ENCODE data around the gene LSM10.
A peak's percentile ranks its signal among the peaks of the same experiment; 100 is the strongest.

Gene LSM10

DNA sequence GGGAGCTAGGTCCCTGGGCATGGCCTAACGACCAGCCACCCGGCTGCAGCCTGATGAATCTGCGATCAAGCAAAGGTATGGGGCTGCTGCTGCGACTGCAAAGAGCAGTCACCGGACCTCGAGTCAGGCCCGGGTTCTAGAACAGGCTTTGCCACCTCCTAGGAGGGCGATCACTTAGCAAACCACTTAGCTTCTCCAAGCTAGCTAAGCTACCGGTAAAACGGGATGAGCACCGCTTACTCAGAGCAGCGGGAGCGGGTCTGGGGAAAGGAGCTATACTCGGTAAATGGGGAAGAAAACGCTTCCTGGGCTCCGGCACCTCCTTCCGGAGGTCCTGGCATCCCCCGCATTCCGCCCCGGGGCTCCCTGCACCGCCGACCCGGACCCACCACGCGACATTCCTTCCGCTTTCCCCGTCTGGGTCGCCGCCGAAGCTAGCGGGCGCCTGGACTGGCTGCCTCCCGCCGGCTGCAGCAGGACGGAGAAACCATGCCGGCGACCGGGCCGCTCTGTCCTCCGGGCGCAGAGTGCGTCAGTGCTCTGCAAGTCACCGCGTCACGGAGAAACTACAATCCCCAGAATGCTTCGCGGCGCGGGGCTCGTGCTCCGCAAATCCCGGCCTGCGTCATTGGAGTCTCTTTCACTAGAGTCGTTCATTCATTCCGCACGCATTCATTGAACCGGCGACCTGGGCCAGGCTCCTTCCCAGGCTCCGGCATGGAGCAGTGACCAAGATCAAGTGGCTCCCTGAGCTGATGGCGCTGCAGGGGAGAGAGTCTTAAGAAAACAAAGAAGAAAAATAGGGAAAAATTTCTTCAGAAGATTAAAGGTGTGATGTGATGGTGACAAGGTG lies at the start of gene LSM10:
Gene LSM10, minus strand, starts transcription at position 531 of the 853 bp plus-strand sequence. CDS start 3,779 bp downstream, outside the sequence.
- DNase-seq: peak; percentile 45 to 83

DNA sequence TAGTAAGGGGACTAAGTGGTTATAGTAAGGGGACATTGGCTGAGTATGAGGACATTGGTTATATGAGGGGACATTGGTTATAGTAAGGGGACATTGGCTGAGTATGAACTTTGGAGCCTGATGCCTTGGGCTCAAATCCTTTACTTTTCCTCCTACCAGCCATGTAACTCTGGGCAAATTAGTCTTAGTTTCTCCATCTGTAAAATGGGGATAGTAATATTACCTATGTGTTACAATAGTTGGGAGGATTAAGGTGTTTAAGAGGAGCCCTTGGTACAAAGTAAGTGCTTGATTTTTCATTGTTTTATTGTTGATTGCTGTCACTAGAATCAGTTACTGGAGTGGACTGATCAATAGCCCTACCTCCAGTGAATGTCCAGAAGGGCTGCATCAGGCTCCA lies 49.7 kb upstream of the LSM10 start:
- DNase-seq: no peak

DNA sequence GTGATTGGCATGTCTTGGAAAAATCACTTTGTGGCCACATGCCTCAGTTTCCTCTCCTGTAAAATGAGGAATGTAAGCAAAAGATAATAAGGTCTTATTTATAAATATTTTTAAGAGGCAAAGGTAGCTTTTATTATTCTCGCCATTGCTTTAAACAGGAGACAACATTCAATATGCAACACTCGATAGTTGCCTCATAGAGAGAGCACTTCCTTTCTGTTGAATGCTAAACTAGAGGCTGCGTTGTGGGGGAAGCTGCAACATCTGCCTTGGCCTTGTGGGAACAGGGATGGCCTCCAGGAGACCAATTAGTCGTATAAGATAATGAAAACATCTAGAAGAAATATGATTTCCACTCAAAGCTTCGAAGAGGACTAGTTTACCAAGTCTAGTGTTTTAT lies 49.0 kb upstream of the LSM10 start:
- DNase-seq: no peak

DNA sequence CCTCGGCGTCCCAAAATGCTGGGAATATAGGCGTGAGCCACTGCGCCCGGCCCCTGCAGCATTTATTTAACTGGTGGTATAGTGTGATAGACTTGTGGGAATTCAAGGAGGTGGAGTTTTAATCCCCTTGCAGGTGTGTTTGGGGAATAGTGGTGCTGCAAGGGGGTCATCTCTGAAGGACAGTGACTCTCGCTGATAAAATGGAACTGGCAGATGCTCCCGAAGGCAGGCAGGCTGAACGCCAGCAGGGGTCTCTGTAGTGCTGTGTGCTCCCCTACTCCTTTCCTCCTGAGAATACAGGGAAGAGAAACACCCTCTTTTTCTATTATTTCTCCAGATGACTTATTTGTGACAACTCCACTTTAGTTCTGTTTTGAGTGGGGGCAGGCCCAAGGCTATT lies 48.6 kb upstream of the LSM10 start:
- no peak for DNase-seq

DNA sequence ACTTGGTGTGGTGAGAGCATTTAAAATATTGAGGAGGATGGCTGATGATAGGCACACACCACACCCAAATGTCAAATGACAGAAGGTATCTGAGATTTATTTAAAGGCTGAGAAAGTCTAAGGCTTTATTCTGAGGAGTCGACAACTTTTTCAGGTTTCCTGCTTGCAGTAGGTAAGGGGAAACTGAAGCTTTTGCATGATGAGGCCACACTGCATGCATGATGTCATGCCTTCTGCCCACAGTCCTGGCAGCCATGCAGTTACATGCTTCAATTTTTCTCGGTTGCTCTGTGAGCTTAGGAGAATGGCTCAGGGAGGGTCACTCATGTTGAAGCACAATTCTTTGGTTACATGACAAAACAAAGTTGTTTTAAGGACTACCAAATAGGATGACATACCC lies 45.6 kb upstream of the LSM10 start:
- DNase-seq: no peak

DNA sequence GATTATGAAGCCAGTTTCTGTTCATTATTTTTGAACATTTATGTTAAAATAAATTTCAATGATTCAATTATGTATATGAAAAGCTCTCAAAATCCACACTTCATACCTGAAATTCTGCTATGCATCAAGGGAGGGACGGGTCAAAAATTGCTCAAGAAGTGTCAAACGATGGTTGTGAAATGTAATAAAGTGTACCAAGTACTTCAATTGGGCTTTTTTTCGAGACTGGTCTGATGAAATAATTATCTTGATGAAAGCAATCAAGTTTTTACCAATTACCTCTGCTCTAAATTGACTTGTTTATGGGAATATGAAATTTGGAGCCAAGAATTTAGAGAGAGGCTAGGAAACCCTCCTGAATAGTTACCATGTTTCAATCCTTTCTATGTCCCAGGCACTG lies 44.6 kb upstream of the LSM10 start:
- DNase-seq: no peak

- no peak for DNase-seq
These were observed 42.9 kb upstream of the LSM10 start for GRCh38 chr1:36440646-36441045.

DNA sequence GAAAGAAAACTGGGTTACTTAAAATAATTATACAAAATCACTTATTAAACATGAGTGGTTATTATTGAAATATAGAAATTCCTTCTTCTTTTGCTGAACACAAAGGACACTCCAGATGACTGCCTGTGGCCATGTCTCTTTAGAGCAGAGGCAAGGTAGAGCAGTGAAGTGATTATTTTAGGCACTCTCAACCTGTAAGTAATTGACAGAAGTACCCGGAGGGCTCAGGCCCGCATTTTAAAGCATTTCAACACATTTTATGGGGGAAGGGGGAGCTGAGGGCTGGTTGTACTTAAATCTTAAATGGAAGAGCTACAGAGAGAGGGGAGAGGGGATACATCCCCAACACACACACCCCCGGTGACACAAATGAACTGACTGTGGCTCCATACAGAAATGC lies 42.3 kb upstream of the LSM10 start:
- no peak for DNase-seq

- DNase-seq: no peak
These were observed 41.0 kb upstream of the LSM10 start for GRCh38 chr1:36438715-36439114.

GRCh38 chr1:36436821-36437220 lies 39.1 kb upstream of the LSM10 start:
- no peak for DNase-seq

DNA sequence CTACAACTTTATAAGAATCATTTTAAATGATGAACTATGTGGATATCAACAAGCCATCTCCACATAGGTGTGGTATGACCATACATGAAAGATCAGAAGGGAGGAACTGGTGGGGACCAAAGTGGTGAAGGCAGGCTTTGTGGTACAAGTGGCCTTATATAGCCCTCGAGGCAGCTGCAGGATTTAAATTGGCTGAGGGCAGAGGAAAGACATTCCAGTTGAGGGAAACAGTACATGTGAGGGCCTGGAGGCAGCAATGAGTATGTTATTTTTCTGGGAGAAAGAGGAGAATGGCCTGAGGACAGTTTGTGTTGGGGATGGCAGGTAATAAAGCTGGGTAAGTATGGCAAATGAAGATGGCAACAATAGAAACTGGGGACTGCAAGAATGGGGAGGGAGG lies 35.4 kb upstream of the LSM10 start:
- no peak for DNase-seq

- DNase-seq: no peak
These were observed 34.9 kb upstream of the LSM10 start for GRCh38 chr1:36432616-36433015.

DNA sequence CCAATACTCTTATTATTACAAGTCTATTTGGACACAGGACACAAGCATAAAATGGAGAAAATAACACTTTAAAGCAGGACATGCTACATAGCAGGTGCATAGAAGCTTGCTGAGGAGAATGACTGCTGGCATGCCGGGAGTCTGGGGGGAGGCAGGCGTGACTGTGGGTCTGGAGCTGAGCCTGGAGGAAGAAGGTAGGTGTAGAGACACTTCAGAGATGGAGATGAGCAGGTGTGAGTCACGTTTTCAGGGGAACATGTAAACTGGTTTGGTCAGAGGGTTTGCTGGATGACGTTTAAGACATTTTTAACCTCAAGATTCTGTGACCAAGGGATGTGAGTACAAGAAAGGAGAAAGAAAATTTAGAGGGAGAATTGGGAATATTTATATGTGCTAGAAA lies 28.1 kb upstream of the LSM10 start:
- DNase-seq: no peak

DNA sequence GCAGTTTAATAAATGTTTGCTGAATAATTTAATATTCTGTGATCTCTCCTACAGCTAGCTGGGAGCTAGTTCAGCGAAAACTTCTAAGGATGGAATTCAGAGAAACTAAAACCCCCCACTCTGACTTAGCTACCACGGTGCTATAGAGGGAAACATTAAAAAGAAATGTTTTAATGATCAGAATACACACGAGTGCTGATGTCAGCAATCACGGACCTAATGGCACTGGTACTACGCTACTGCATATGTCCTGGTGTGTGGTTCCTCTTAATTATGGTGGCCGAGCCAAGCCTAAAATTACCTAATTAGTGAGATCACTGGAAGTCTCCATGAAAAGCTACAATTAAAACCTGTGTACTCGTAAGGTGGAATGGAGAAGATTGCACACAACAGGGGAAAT lies 23.9 kb upstream of the LSM10 start:
- no peak for DNase-seq

GRCh38 chr1:36420836-36421317 lies 23.2 kb upstream of the LSM10 start:
- DNase-seq: peak; percentile 61 to 68

GRCh38 chr1:36420409-36420808 lies 22.7 kb upstream of the LSM10 start:
- no peak for DNase-seq

- DNase-seq: no peak
These were observed 21.9 kb upstream of the LSM10 start for GRCh38 chr1:36419569-36419968.

- DNase-seq: no peak
These were observed 21.4 kb upstream of the LSM10 start for GRCh38 chr1:36419140-36419539.

DNA sequence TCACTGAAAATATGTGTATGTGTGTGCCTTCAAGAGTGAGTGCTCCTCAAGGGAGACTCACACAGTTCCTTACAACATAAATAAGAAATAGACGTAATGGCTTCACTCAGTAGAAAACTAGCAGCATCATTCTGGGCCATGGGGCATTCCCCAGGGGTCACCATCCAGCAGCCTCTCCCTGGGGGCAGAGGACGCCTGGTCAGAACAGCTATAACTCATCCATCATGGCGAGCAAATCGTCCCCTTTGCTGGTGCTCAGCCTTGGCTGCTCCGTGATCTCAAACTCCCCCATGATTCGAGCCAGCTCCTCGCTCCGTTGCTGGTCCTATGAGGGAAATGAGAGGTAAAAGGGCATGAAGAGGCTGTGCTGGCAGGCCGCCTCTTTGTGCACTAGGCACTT lies 20.2 kb upstream of the LSM10 start:
- no peak for DNase-seq

- DNase-seq: no peak
These were observed 18.1 kb upstream of the LSM10 start for GRCh38 chr1:36415661-36416326.

DNA sequence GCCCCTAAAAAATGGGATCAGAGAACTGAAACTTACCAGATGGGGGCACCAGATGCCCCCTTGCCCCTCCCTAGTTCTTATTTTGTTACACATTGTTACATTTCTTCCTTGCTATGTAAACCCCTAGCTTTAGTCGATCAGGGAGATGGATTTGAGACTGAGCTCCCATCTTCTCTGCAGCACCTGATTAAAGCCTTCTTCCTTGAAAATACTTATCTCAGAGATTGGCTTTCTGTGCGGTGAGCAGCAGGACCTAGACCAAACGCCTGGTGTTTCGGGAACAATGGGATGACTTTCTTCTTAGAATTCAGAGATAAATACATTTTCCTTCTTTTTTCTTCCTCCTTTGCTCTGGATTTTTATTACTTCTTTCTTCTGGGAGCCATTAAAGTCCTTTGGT lies 16.7 kb upstream of the LSM10 start:
- no peak for DNase-seq

DNA sequence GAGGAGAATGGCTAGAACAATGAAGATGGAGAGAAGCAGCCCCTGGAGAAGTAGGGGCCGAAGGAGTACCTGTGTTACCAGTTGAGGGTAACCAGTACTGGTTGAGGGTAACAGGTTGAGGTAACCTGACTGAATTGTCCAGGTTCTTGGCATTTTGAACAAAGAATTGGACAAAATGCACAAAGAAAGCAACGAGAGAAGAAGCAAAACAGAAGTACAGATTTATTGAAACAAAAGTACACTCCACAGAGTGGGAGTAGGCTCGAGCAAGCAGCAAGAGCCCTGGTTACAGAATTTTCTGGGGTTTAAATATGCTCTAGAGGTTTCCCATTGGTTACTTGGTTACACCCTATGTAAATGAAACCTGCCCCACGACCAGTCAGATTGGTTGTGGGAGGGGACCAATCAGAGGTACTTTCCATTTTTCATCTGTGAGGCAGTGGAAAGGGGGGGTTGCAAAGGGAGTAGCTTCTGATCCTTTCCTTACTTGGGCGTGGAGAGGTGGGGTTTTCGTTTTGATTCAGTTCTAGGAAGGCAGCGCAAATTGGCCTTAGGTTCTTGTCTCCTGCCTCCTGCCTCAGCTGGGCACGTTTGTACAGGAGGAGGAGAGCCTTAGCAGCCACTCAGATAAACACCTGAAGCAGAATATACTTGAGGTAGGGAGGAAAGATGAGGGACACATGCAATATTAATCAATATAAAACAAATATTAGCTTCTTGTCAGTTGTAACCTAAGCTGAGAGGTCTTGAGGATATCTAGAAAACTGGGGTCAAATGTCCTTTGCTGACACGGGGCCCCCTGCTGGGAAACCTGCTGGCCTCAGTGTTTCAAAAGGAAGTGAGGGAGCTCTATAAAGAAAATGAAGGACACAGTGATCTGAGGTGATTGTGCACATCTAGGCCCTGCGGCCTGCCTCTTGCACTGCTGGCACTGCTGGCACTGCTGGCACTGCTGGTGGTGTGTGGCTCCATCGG lies 14.3 kb upstream of the LSM10 start:
- DNase-seq: no peak

GRCh38 chr1:36408479-36408878 lies 10.8 kb upstream of the LSM10 start:
- no peak for DNase-seq
